GM23338 (cell line): ENCODE data around the gene CBFA2T2. TPM values are rescaled to one million over a fixed set of nuclear protein-coding genes. Genes with fewer than 3 reads are reported as not detected.
"Not testable (repeated sequence)": the region's sequence is repeated elsewhere in the genome, so short reads cannot be mapped to it uniquely, and the experiment has no call there.

Source experiments
- ATAC-seq: fragments of 200-7000 bp; cut with Tn5 transposase; 3 replicates; pipeline ENCODE4 v1.9.1; 2020
- DNase-seq: peaks from one replicate; pipeline ENCODE4 v3.0.0-alpha.2; 2015; ENCODE audit warnings: low spot score
- H2AFZ ChIP-seq: fragments of 200-600 bp; sonication (generic); 2 replicates; pipeline ENCODE4 v1.8.0; 2016; ENCODE audit warnings: antibody characterized with exemption, mild to moderate bottlenecking, moderate library complexity
- H3F3A ChIP-seq: fragments of 200-600 bp; sonication (generic); replicated peaks from 2 replicates; pipeline ENCODE4 v1.8.0; 2017; ENCODE audit warnings: antibody characterized with exemption, mixed run types, low read depth
- H3K27ac ChIP-seq: fragments of 200-600 bp; sonication (generic); 2 replicates; pipeline ENCODE4 v1.6.1; 2016; ENCODE audit warnings: low read depth
- H3K27me3 ChIP-seq: fragments of 200-600 bp; sonication (generic); 2 replicates; pipeline ENCODE4 v1.8.0; 2016; ENCODE audit warnings: mild to moderate bottlenecking, mixed run types, moderate library complexity; ENCODE audit not compliant: insufficient read depth
- H3K36me3 ChIP-seq: fragments of 200-600 bp; sonication (generic); 2 replicates; pipeline ENCODE4 v1.8.0; 2016; ENCODE audit warnings: mild to moderate bottlenecking; ENCODE audit not compliant: insufficient read depth
- H3K4me1 ChIP-seq: fragments of 200-600 bp; sonication (generic); 2 replicates; pipeline ENCODE4 v1.8.0; 2016; ENCODE audit warnings: mild to moderate bottlenecking, moderate library complexity; ENCODE audit not compliant: insufficient read depth
- H3K4me2 ChIP-seq: fragments of 200-600 bp; sonication (generic); 2 replicates; pipeline ENCODE4 v1.7.1; 2017; ENCODE audit warnings: mixed run types
- H3K4me3 ChIP-seq: fragments of 200-600 bp; sonication (generic); 2 replicates; pipeline ENCODE4 v1.6.1; 2016; ENCODE audit warnings: mixed run types
- H3K79me2 ChIP-seq: fragments of 200-600 bp; sonication (generic); replicated peaks from 2 replicates; pipeline ENCODE4 v1.8.0; 2017; ENCODE audit warnings: mild to moderate bottlenecking; ENCODE audit not compliant: insufficient read depth
- H3K9me2 ChIP-seq: fragments of 200-600 bp; sonication (generic); 2 replicates; pipeline ENCODE4 v1.8.0; 2017; ENCODE audit not compliant: insufficient read depth
- H4K20me1 ChIP-seq: fragments of 200-600 bp; sonication (generic); replicated peaks from 2 replicates; pipeline ENCODE4 v1.8.0; 2017; ENCODE audit warnings: mild to moderate bottlenecking; ENCODE audit not compliant: insufficient read depth
- H3K27ac Mint-ChIP-seq: 2 replicates; pipeline ENCODE4 v1.8.0; 2020; ENCODE audit warnings: inconsistent platforms, mild to moderate bottlenecking, moderate library complexity, mixed read lengths
- H3K27me3 Mint-ChIP-seq: 3 replicates; pipeline ENCODE4 v1.8.0; 2022; ENCODE audit warnings: low read depth, mild to moderate bottlenecking, moderate library complexity, mixed read lengths, inconsistent platforms; ENCODE audit not compliant: insufficient read depth, poor library complexity
- H3K36me3 Mint-ChIP-seq: 3 replicates; pipeline ENCODE4 v1.8.0; 2021; ENCODE audit warnings: low read depth, mild to moderate bottlenecking, inconsistent platforms, moderate library complexity, mixed read lengths
- H3K4me1 Mint-ChIP-seq: 3 replicates; pipeline ENCODE4 v1.8.0; 2020; ENCODE audit warnings: mild to moderate bottlenecking, inconsistent platforms, mixed read lengths
- H3K4me3 Mint-ChIP-seq: 3 replicates; pipeline ENCODE4 v1.8.0; 2021; ENCODE audit warnings: moderate library complexity, mild to moderate bottlenecking, inconsistent platforms, mixed read lengths
- H3K9me3 Mint-ChIP-seq: 3 replicates; pipeline ENCODE4 v1.8.0; 2020; ENCODE audit warnings: moderate library complexity, mild to moderate bottlenecking, inconsistent platforms, mixed read lengths
- EZH2phosphoT487 ChIP-seq: fragments of 200-600 bp; sonication (generic); IDR thresholded peaks from one replicate; pipeline ENCODE4 v1.8.1; 2018; ENCODE audit warnings: antibody characterized with exemption; ENCODE audit not compliant: unreplicated experiment
- JUNB ChIP-seq: IDR thresholded peaks from one replicate; pipeline ENCODE4 v1.6.1; 2016; ENCODE audit warnings: antibody characterized with exemption; ENCODE audit not compliant: unreplicated experiment
- POLR2AphosphoS5 ChIP-seq: IDR thresholded peaks from 2 replicates; pipeline ENCODE4 v1.6.1; 2016; ENCODE audit warnings: antibody characterized with exemption, low read depth
- STAT1 ChIP-seq: IDR thresholded peaks from one replicate; pipeline ENCODE4 v1.6.1; 2016; ENCODE audit warnings: antibody characterized with exemption; ENCODE audit not compliant: unreplicated experiment
- polyA plus RNA-seq: library from polyadenylated mRNA; unstranded; fragments of >200 nt; fragmentation: Nextera tagmentation; extraction: Ambion mirVana; gene quantifications from 2 replicates; pipeline ENCODE4 v1.2.1, GENCODE V29; 2016
- total RNA-seq: library from RNA; depleted of rRNA; stranded (reverse); fragments of >200 nt; shearing (Covaris generic); gene quantifications from 2 replicates; pipeline ENCODE4 v1.2.3, GENCODE V29; 2014
- TF ChIP-seq, protein P1 (sequence below): IDR thresholded peaks from 2 replicates; pipeline ENCODE4 v1.6.1; 2016; ENCODE audit warnings: antibody characterized with exemption
- TF ChIP-seq, protein P2 (sequence below): fragments of 250-450 bp; sonication (Bioruptor Pico); IDR thresholded peaks from 2 replicates; pipeline ENCODE4 v1.5.0; 2020; ENCODE audit warnings: mild to moderate bottlenecking, moderate library complexity

Gene CBFA2T2
- total and polyA plus RNA-seq, 2 experiments from 2014 or later, result 12.7 to 15.8 TPM

GRCh38 chr20:33481431-33481941, 8.4 kb upstream of the CBFA2T2 start (continued):
- TF ChIP-seq STAT1, result no peak

- Histone ChIP-seq H3F3A (no peaks in the 10 kb centered on the region), H3K4me1 (no peaks in the 10 kb centered on the region), H3K27ac (no peak overlapping the region; the same call in 1 of the 2 replicates), H4K20me1 (no peaks in the 10 kb centered on the region), H3K9me2 (no peaks in the 10 kb centered on the region), H3K4me2 (no peak overlapping the region), H2AFZ (no peak overlapping the region), H3K36me3 (no peaks in the 10 kb centered on the region), H3K4me3 (no peak overlapping the region), H3K79me2 (no peaks in the 10 kb centered on the region), H3K27me3 (no peaks in the 10 kb centered on the region)
- DNase-seq (no peak), ATAC-seq (no peak)
- H3K36me3 Mint-ChIP-seq, result no peaks in the 10 kb centered on the region
- H3K27me3 Mint-ChIP-seq, result peaks cover 6% of the 10 kb centered on the region
- H3K4me3 Mint-ChIP-seq, result no peak overlapping the region
- H3K4me1 Mint-ChIP-seq, result peaks cover 6% of the 10 kb centered on the region
- TF ChIP-seq POLR2AphosphoS5 (no peak), JUNB (no peak)
- TF ChIP-seq, protein P1, sequence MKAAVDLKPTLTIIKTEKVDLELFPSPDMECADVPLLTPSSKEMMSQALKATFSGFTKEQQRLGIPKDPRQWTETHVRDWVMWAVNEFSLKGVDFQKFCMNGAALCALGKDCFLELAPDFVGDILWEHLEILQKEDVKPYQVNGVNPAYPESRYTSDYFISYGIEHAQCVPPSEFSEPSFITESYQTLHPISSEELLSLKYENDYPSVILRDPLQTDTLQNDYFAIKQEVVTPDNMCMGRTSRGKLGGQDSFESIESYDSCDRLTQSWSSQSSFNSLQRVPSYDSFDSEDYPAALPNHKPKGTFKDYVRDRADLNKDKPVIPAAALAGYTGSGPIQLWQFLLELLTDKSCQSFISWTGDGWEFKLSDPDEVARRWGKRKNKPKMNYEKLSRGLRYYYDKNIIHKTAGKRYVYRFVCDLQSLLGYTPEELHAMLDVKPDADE, result no peak
- no peaks in the 10 kb centered on the region for H3K9me3 Mint-ChIP-seq
- no peak overlapping the region for H3K27ac Mint-ChIP-seq
Measured at GRCh38 chr20:33482581-33482980, 7.3 kb upstream of the CBFA2T2 start.

DNA sequence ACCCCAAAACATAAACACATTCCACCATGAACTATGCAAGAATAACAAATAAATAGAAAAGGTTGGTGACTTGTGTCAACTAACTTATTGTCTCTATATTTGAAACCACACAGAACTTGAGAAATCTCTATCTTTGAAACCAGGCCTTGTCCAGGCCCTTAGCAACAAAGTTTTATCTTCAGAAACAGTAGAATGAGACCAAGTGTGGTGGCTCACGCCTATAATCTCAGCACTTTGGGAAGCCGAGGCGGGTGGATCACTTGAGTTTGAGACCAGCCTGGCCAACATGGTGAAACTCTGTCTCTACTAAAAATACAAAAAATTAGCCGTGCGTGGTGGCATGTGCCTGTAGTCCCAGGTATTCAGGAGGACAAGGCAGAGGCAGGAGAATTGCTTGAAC, 6.7 kb upstream of the CBFA2T2 start:
- not testable (repeated sequence) for H3K4me1 Mint-ChIP-seq, DNase-seq, H3K27ac Mint-ChIP-seq, H3K27me3 Mint-ChIP-seq, H3K4me3 Mint-ChIP-seq, H3K9me3 Mint-ChIP-seq, H3K27me3 ChIP-seq, H3K4me2 ChIP-seq, H3K27ac ChIP-seq, H3K4me3 ChIP-seq, H3K36me3 ChIP-seq, ATAC-seq, H3K79me2 ChIP-seq, H3K4me1 ChIP-seq, H3K36me3 Mint-ChIP-seq, H3K9me2 ChIP-seq, H3F3A ChIP-seq, H4K20me1 ChIP-seq
- H2AFZ ChIP-seq, result 0 out of 2 replicates have a peak overlapping the region, but pooled peaks have one; percentile 23

DNA sequence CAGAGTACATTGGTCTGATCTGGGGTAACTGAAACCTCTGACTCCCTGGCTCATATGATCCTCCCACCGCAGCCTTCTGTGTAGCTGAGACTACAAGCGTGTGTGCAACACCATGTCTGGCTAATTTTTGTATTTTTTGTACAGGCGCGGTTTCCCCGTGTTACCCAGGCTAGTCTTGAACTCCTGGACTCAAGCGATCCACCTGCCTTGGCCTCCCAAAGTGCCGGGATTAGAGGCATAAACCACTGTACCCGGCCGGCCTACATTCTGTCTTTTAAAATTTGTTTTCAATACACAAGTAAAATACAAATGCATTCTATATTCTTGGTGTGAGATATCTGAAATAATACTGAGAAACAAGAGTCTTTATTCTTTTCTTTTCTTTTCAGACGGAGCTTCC, 1.7 kb upstream of the CBFA2T2 start:
- no peaks in the 10 kb centered on the region for H3K9me3 Mint-ChIP-seq
- H3K27ac ChIP-seq, result peak overlapping the region; percentile 14; the same call in 1 of the 2 replicates
- peaks cover 8% of the 10 kb centered on the region for H3K4me1 Mint-ChIP-seq
- H4K20me1 ChIP-seq, result 0 out of 2 replicates have a peak, but pooled peaks cover 4% of the 10 kb centered on the region
- DNase-seq (no peak), ATAC-seq (no peak)
- no peak overlapping the region for H2AFZ ChIP-seq
- H3K36me3 ChIP-seq, result no peaks in the 10 kb centered on the region
- no peak overlapping the region for H3K4me3 ChIP-seq
- H3K27me3 Mint-ChIP-seq, result no peaks in the 10 kb centered on the region
- peaks cover 8% of the 10 kb centered on the region; the same call in 1 of the 2 replicates for H3F3A ChIP-seq
- H3K4me2 ChIP-seq, result no peak overlapping the region
- peaks cover 9% of the 10 kb centered on the region for H3K4me1 ChIP-seq
- no peaks in the 10 kb centered on the region for H3K36me3 Mint-ChIP-seq
- no peaks in the 10 kb centered on the region for H3K27me3 ChIP-seq
- peaks cover 18% of the 10 kb centered on the region for H3K79me2 ChIP-seq
- H3K9me2 ChIP-seq, result no peaks in the 10 kb centered on the region
- no peak overlapping the region for H3K27ac Mint-ChIP-seq
- no peak overlapping the region for H3K4me3 Mint-ChIP-seq
- TF ChIP-seq EZH2phosphoT487 (no peak), JUNB (no peak)
- TF ChIP-seq, protein P2, sequence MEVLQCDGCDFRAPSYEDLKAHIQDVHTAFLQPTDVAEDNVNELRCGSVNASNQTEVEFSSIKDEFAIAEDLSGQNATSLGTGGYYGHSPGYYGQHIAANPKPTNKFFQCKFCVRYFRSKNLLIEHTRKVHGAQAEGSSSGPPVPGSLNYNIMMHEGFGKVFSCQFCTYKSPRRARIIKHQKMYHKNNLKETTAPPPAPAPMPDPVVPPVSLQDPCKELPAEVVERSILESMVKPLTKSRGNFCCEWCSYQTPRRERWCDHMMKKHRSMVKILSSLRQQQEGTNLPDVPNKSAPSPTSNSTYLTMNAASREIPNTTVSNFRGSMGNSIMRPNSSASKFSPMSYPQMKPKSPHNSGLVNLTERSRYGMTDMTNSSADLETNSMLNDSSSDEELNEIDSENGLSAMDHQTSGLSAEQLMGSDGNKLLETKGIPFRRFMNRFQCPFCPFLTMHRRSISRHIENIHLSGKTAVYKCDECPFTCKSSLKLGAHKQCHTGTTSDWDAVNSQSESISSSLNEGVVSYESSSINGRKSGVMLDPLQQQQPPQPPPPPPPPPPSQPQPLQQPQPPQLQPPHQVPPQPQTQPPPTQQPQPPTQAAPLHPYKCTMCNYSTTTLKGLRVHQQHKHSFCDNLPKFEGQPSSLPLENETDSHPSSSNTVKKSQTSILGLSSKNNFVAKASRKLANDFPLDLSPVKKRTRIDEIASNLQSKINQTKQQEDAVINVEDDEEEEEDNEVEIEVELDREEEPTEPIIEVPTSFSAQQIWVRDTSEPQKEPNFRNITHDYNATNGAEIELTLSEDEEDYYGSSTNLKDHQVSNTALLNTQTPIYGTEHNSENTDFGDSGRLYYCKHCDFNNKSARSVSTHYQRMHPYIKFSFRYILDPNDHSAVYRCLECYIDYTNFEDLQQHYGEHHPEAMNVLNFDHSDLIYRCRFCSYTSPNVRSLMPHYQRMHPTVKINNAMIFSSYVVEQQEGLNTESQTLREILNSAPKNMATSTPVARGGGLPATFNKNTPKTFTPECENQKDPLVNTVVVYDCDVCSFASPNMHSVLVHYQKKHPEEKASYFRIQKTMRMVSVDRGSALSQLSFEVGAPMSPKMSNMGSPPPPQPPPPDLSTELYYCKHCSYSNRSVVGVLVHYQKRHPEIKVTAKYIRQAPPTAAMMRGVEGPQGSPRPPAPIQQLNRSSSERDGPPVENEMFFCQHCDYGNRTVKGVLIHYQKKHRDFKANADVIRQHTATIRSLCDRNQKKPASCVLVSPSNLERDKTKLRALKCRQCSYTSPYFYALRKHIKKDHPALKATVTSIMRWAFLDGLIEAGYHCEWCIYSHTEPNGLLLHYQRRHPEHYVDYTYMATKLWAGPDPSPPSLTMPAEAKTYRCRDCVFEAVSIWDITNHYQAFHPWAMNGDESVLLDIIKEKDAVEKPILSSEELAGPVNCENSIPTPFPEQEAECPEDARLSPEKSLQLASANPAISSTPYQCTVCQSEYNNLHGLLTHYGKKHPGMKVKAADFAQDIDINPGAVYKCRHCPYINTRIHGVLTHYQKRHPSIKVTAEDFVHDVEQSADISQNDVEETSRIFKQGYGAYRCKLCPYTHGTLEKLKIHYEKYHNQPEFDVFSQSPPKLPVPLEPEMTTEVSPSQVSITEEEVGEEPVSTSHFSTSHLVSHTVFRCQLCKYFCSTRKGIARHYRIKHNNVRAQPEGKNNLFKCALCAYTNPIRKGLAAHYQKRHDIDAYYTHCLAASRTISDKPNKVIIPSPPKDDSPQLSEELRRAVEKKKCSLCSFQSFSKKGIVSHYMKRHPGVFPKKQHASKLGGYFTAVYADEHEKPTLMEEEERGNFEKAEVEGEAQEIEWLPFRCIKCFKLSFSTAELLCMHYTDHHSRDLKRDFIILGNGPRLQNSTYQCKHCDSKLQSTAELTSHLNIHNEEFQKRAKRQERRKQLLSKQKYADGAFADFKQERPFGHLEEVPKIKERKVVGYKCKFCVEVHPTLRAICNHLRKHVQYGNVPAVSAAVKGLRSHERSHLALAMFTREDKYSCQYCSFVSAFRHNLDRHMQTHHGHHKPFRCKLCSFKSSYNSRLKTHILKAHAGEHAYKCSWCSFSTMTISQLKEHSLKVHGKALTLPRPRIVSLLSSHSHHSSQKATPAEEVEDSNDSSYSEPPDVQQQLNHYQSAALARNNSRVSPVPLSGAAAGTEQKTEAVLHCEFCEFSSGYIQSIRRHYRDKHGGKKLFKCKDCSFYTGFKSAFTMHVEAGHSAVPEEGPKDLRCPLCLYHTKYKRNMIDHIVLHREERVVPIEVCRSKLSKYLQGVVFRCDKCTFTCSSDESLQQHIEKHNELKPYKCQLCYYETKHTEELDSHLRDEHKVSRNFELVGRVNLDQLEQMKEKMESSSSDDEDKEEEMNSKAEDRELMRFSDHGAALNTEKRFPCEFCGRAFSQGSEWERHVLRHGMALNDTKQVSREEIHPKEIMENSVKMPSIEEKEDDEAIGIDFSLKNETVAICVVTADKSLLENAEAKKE (CRISPR knock-in tag), result no peak
